AG04450 (cell line): ENCODE data around the gene RIC3. TPM values are rescaled to one million over a fixed set of nuclear protein-coding genes. Genes with fewer than 3 reads are reported as not detected.

Source experiments
- CTCF ChIA-PET: fragments of 300-600, 350-600 bp; formaldehyde crosslinking; extraction: SDS; loops from one replicate; lab custom pipeline; 2022; ENCODE audit warnings: antibody characterized with exemption, inconsistent platforms; lab: Charles Lee
- POLR2A ChIA-PET: fragments of 350-600 bp; formaldehyde crosslinking; extraction: SDS; loops from one replicate; lab custom pipeline; 2021; ENCODE audit warnings: antibody characterized with exemption, inconsistent platforms; lab: Yijun Ruan, JAX
- DNase-seq: peaks from one replicate; pipeline ENCODE4 v3.0.0-alpha.2; 2011; ENCODE audit warnings: low read depth, low spot score
- H3K27ac ChIP-seq: one replicate; pipeline ENCODE4 v1.5.1; 2012; ENCODE audit warnings: low read depth, low read length, control low read depth
- H3K27me3 ChIP-seq: one replicate; pipeline ENCODE4 v1.6.0; 2012; ENCODE audit warnings: low read length; ENCODE audit not compliant: control insufficient read depth, insufficient read depth
- H3K4me3 ChIP-seq: 2 replicates; pipeline ENCODE4 v1.5.1; 2011; ENCODE audit warnings: mild to moderate bottlenecking, low read depth, low read length, control low read depth
- H3K9me3 ChIP-seq: 2 replicates; pipeline ENCODE4 v1.5.1; 2012; ENCODE audit warnings: low read length; ENCODE audit not compliant: control insufficient read depth, insufficient read depth
- polyA plus RNA-seq: library from polyadenylated mRNA; depleted of rRNA; stranded (reverse); fragments of >200 nt; gene quantifications from 2 replicates; pipeline ENCODE4 v1.2.3, GENCODE V29; 2011
- TF ChIP-seq, protein P1 (sequence below): IDR thresholded peaks from 2 replicates; pipeline ENCODE4 v1.5.1; 2011; ENCODE audit warnings: low read depth, low read length, control low read depth, inconsistent platforms

Gene RIC3
- polyA plus RNA-seq, 1 experiment, result not detected

DNA sequence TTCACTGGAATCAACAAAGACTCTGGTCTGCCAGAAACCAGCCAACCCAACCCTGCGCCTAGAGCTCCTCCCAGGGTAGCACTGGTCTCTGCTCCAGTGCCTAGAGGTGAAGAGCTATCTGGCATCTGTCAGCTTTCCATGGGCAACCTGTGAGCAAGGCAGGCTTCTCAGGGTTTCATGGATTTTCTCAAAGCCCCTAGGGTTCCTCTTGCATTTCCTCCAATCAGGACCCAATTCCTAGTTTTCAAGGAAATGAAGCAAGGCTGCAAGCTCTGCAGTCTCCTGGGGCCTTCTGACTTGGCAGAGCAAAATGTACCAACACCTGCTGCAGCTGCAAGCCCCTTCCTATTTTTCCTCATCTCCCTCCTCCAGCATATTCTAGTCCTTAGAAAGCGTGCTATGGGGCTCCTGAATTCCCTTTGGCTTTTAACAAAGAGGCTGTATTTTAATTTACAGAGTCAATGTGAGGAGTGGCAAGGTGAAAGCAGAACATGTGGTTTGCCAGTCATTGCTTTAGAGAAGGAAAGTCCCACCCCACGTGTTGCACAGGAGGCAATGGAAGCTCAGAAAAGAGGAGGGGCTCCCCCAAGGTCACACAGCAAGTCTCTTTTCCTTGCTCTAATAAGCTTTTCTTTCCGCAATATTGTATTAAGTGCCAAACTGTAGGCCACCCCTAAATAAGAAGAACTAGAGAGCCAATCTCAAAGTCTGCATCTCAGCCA lies 33.0 kb upstream of the RIC3 start:
- ChIA-PET CTCF (interaction anchor here (1.5 to 2.7 kb wide), 2 partner anchors 9 to 365 kb away, joined by 4 to 16 read pairs; no protein-coding TSS in a partner anchor), POLR2A (no interaction called here)
- H3K9me3 ChIP-seq, result no peaks in the 10 kb centered on the region; the same call in 1 of the 2 replicates
- TF ChIP-seq, protein P1, sequence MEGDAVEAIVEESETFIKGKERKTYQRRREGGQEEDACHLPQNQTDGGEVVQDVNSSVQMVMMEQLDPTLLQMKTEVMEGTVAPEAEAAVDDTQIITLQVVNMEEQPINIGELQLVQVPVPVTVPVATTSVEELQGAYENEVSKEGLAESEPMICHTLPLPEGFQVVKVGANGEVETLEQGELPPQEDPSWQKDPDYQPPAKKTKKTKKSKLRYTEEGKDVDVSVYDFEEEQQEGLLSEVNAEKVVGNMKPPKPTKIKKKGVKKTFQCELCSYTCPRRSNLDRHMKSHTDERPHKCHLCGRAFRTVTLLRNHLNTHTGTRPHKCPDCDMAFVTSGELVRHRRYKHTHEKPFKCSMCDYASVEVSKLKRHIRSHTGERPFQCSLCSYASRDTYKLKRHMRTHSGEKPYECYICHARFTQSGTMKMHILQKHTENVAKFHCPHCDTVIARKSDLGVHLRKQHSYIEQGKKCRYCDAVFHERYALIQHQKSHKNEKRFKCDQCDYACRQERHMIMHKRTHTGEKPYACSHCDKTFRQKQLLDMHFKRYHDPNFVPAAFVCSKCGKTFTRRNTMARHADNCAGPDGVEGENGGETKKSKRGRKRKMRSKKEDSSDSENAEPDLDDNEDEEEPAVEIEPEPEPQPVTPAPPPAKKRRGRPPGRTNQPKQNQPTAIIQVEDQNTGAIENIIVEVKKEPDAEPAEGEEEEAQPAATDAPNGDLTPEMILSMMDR, result no peak
- DNase-seq, result no peak
- H3K4me3 ChIP-seq, result no peak overlapping the region
- H3K27me3 ChIP-seq, result peaks cover 10% of the 10 kb centered on the region
- no peak overlapping the region for H3K27ac ChIP-seq

- ChIA-PET CTCF (interaction anchor here (1.5 kb wide), 1 partner anchor 938 kb away, joined by 3 read pairs; no protein-coding TSS in a partner anchor), POLR2A (no interaction called here)
- no peak overlapping the region for H3K27ac ChIP-seq
These were observed 30.9 kb upstream of the RIC3 start for GRCh38 chr11:8199676-8200075.

GRCh38 chr11:8196749-8197148 lies 27.9 kb upstream of the RIC3 start:
- H3K27ac ChIP-seq, result no peak overlapping the region
- ChIA-PET CTCF (interaction anchor here (0.6 to 4.6 kb wide), 3 partner anchors 105 to 370 kb away, joined by 3 to 69 read pairs (median 4); no protein-coding TSS in a partner anchor), POLR2A (no interaction called here)
- DNase-seq, result no peak
- TF ChIP-seq, protein P1, result no peak
- H3K9me3 ChIP-seq, result no peaks in the 10 kb centered on the region
- no peak overlapping the region for H3K4me3 ChIP-seq
- peaks cover 15% of the 10 kb centered on the region for H3K27me3 ChIP-seq

More at GRCh38 chr11:8199676-8200075, 30.9 kb upstream of the RIC3 start:
- H3K9me3 ChIP-seq, result no peaks in the 10 kb centered on the region
- H3K27me3 ChIP-seq, result peaks cover 15% of the 10 kb centered on the region
- TF ChIP-seq, protein P1, result no peak
- no peak overlapping the region for H3K4me3 ChIP-seq
- no peak for DNase-seq

DNA sequence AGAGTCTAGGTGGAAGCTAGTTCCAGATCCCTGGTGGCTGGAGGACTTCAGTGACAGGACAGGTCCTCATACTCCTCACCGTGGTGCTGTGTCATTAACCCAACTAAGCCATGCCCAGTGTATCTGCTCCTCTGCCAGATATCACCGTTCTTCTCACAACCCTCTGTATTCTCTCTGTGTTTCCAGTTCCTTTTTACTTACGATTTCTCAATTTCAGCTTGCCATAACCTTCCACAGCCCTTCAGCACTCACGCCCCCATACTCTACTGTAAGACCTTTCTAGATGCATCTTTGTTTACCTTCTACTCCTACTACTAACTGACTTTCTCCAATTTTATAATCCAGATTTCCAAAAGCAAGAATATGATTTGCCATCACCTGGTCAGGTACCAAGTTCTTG lies 26.1 kb upstream of the RIC3 start:
- Histone ChIP-seq H3K9me3 (no peaks in the 10 kb centered on the region), H3K27ac (no peak overlapping the region), H3K4me3 (no peak overlapping the region), H3K27me3 (peaks cover 11% of the 10 kb centered on the region)
- DNase-seq, result no peak
- POLR2A ChIA-PET, result no interaction called here
- CTCF ChIA-PET, result interaction anchor here (0.7 to 4.6 kb wide), 3 partner anchors 9 to 372 kb away, joined by 3 to 69 read pairs (median 4); partner anchors contain the start of gene EIF3F
- TF ChIP-seq, protein P1, result no peak

DNA sequence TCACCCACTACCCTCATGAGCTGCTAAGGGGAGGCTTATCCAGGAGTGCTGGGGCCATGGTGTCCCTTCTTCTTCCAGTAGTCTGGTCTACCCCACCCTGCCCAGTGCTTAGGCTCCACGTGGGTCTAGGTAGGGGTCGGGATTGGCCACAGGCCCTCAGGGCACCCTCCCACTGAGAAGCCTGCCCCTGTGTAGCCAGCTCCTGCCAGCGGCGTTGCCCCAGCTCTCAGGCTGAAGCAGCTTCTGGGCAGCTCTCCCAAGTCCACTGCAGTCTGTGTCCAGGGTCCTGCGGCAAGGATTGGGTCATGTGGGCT lies 24.0 kb upstream of the RIC3 start:
- no peak for DNase-seq
- H3K27ac ChIP-seq, result no peak overlapping the region
- TF ChIP-seq, protein P1, result no peak
- POLR2A ChIA-PET, result no interaction called here
- H3K27me3 ChIP-seq, result peaks cover 9% of the 10 kb centered on the region
- CTCF ChIA-PET, result interaction anchor here (0.6 to 4.6 kb wide), 38 partner anchors 7 to 576 kb away, joined by 3 to 69 read pairs (median 4); partner anchors contain the start of genes LMO1 and RIC3
- H3K4me3 ChIP-seq, result no peak overlapping the region
- H3K9me3 ChIP-seq, result no peaks in the 10 kb centered on the region
